ENCODE data around the gene CRABP1. TPM values are rescaled to one million over a fixed set of nuclear protein-coding genes. Genes with fewer than 3 reads are reported as not detected.

Gene CRABP1
- total RNA-seq, 1 donor from 2014 or later, result 320 TPM

GRCh38 chr15:78360367-78360801, 20.2 kb downstream of the CRABP1 start:
- Mint-ChIP-seq H3K36me3 (no peaks in the 10 kb centered on the region), H3K9me3 (no peaks in the 10 kb centered on the region), H3K27me3 (ENCODE audit: insufficient read depth, low read depth) (peaks cover 9% of the 10 kb centered on the region), H3K27ac (peak overlapping the region; percentile 68), H3K4me1 (peaks cover 42% of the 10 kb centered on the region), H3K4me3 (no peak overlapping the region)
- Histone ChIP-seq H3K36me3 (no peaks in the 10 kb centered on the region), H3K79me2 (ENCODE audit: low read depth) (no peaks in the 10 kb centered on the region), H4K20me1 (ENCODE audit: low read depth) (no peaks in the 10 kb centered on the region), H3K4me1 (peaks cover 36% of the 10 kb centered on the region), H3K9me3 (ENCODE audit: low read depth) (no peaks in the 10 kb centered on the region), H3K27me3 (no peaks in the 10 kb centered on the region), H3K9ac (no peak overlapping the region), H3F3A (ENCODE audit: low read depth) (peaks cover 15% of the 10 kb centered on the region), H2AFZ (replicated peaks) (no peak overlapping the region), H3K4me3 (no peak overlapping the region), H3K27ac (no peak overlapping the region), H3K4me2 (no peak overlapping the region)
- TF ChIP-seq EZH2 (IDR thresholded peaks at IDR 0.05) (no peak), EZH2phosphoT487 (IDR thresholded peaks at IDR 0.05) (no peak)
- TF ChIP-seq, protein P1, sequence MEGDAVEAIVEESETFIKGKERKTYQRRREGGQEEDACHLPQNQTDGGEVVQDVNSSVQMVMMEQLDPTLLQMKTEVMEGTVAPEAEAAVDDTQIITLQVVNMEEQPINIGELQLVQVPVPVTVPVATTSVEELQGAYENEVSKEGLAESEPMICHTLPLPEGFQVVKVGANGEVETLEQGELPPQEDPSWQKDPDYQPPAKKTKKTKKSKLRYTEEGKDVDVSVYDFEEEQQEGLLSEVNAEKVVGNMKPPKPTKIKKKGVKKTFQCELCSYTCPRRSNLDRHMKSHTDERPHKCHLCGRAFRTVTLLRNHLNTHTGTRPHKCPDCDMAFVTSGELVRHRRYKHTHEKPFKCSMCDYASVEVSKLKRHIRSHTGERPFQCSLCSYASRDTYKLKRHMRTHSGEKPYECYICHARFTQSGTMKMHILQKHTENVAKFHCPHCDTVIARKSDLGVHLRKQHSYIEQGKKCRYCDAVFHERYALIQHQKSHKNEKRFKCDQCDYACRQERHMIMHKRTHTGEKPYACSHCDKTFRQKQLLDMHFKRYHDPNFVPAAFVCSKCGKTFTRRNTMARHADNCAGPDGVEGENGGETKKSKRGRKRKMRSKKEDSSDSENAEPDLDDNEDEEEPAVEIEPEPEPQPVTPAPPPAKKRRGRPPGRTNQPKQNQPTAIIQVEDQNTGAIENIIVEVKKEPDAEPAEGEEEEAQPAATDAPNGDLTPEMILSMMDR (IDR thresholded peaks at IDR 0.05), result no peak
- peak; percentile 29 for DNase-seq (ENCODE audit: low spot score)

DNA sequence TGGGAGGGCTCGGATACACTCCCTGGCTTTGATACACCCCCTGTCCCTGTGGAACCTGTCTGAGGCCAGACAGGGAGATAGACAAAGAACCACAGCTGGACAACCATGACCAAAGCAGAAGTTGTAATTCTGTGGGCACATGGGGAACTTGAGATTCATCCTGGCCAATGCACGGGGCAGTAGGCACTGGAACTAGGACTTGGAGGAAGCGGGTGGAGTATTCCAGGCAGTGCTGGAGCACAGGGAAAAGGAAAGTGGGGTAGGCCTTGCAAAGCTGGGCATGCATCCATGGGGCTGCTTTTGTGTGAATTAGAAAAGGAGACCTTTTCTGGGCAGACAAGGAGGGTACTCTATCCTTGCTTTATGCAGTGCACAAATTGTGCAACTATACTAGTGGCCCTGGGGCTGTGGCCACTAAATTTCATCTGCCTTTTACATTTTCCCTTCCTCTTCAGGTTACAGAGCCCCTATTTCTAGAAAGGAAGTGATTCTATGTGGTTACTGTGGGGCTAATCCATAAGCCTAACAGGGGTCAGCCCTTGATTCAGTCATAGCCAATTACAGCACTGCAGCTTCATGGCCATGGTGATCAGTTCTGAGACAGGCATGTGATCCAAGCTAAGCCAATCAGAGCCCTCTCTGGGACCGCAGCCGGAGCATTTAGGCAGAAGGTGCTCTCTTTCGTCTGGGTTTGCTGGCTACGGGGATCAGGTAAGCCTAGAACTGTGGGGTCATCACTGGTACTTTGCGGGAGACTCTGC, 21.0 kb downstream of the CRABP1 start:
- Histone ChIP-seq H3K4me3 (no peak overlapping the region), H3K4me2 (no peak overlapping the region), H3K9me3 (ENCODE audit: low read depth) (no peaks in the 10 kb centered on the region), H3K79me2 (ENCODE audit: low read depth) (no peaks in the 10 kb centered on the region), H3K9ac (no peak overlapping the region), H3K27ac (no peak overlapping the region), H3F3A (ENCODE audit: low read depth) (peaks cover 15% of the 10 kb centered on the region), H3K4me1 (peaks cover 36% of the 10 kb centered on the region), H4K20me1 (ENCODE audit: low read depth) (no peaks in the 10 kb centered on the region), H3K27me3 (no peaks in the 10 kb centered on the region), H3K36me3 (no peaks in the 10 kb centered on the region), H2AFZ (replicated peaks) (no peak overlapping the region)
- no peaks in the 10 kb centered on the region for H3K9me3 Mint-ChIP-seq
- peaks cover 42% of the 10 kb centered on the region for H3K4me1 Mint-ChIP-seq
- TF ChIP-seq EZH2phosphoT487 (IDR thresholded peaks at IDR 0.05) (no peak), EZH2 (IDR thresholded peaks at IDR 0.05) (no peak)
- H3K36me3 Mint-ChIP-seq, result no peaks in the 10 kb centered on the region
- no peak for DNase-seq (ENCODE audit: low spot score)
- no peak overlapping the region for H3K4me3 Mint-ChIP-seq
- H3K27ac Mint-ChIP-seq, result peak overlapping the region; percentile 46
- peaks cover 9% of the 10 kb centered on the region for H3K27me3 Mint-ChIP-seq (ENCODE audit: insufficient read depth, low read depth)

DNA sequence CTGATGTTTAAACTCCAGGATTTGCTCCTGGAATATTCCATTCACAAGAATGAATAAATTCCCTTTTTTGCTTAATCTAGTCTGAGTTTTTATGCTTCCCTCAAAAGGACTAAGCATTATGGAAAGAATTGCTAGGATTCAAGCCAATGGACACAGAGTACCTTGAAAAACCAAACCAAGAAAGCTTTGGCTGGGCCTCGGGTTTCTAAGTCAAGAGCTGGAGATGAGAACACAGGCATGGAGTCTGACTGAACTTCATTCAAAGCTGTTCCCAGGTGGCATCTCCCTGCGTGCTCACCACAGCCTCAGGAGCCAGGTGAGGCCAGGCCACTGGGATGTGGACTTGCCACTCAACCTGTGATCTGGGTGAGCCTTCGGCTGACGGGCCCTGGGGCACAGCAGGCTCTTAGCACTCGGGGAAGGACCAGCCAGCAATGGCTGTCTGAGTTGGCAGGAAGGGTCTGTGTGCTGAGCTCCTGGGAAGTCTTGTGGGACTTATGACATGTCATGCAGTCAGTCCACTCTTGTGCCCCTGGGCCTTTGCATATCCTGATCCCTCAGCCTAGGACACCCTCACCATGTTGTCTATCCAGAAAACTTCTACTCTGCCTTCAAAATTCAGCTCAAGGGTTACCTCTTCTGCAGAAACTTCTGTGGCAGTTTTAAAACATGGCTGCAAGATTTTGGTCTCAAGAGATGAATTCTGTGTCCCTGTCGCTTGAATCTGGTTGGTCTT, 21.8 kb downstream of the CRABP1 start:
- DNase-seq (ENCODE audit: low spot score), result no peak
- Mint-ChIP-seq H3K27ac (no peak overlapping the region), H3K9me3 (no peaks in the 10 kb centered on the region), H3K4me1 (peaks cover 42% of the 10 kb centered on the region), H3K4me3 (no peak overlapping the region), H3K27me3 (ENCODE audit: insufficient read depth, low read depth) (peaks cover 9% of the 10 kb centered on the region), H3K36me3 (no peaks in the 10 kb centered on the region)
- no peak overlapping the region for H3K27ac ChIP-seq
- H3K9ac ChIP-seq, result no peak overlapping the region
- no peak overlapping the region for H2AFZ ChIP-seq (replicated peaks)
- H3K36me3 ChIP-seq, result no peaks in the 10 kb centered on the region
- no peaks in the 10 kb centered on the region for H3K9me3 ChIP-seq (ENCODE audit: low read depth)
- no peak overlapping the region for H3K4me2 ChIP-seq
- no peaks in the 10 kb centered on the region for H3K27me3 ChIP-seq
- peaks cover 36% of the 10 kb centered on the region for H3K4me1 ChIP-seq
- no peaks in the 10 kb centered on the region for H3K79me2 ChIP-seq (ENCODE audit: low read depth)
- H3K4me3 ChIP-seq, result no peak overlapping the region
- H4K20me1 ChIP-seq (ENCODE audit: low read depth), result no peaks in the 10 kb centered on the region
- TF ChIP-seq, protein P1 (IDR thresholded peaks at IDR 0.05), result no peak
- TF ChIP-seq EZH2 (IDR thresholded peaks at IDR 0.05) (no peak), EZH2phosphoT487 (IDR thresholded peaks at IDR 0.05) (no peak)
- H3F3A ChIP-seq (ENCODE audit: low read depth), result peaks cover 15% of the 10 kb centered on the region
